Muscle of leg (tissue), 11 donors: ENCODE data around the gene PLK1. TPM values are rescaled to one million over a fixed set of nuclear protein-coding genes. Genes with fewer than 3 reads are reported as not detected.

Source experiments
- DNase-seq: peaks from one replicate; pipeline ENCODE4 v3.0.0; 2013
- H3K27ac ChIP-seq: one replicate; pipeline ENCODE4 v1.5.1; 2013; ENCODE audit warnings: mild to moderate bottlenecking, low read length, control low read depth
- H3K27me3 ChIP-seq: one replicate; pipeline ENCODE4 v1.6.1; 2013; ENCODE audit warnings: low read length; ENCODE audit not compliant: control insufficient read depth, insufficient read depth
- H3K36me3 ChIP-seq: one replicate; pipeline ENCODE4 v1.6.1; 2013; ENCODE audit warnings: low read length; ENCODE audit not compliant: control insufficient read depth, insufficient read depth
- H3K4me1 ChIP-seq: one replicate; pipeline ENCODE4 v1.6.1; 2013; ENCODE audit warnings: low read length; ENCODE audit not compliant: control insufficient read depth, insufficient read depth
- H3K4me3 ChIP-seq: one replicate; pipeline ENCODE4 v1.5.1; 2013; ENCODE audit warnings: low read length, control low read depth
- H3K9me3 ChIP-seq: replicated peaks from 2 replicates; pipeline ENCODE4 v1.6.1; 2013; ENCODE audit warnings: low read depth, low read length; ENCODE audit not compliant: control insufficient read depth
- WGBS: methylation state at CpG from one replicate; pipeline ENCODE4 v1.1.5; 2013; ENCODE audit warnings: missing lambda C conversion rate; ENCODE audit not compliant: insufficient coverage; 5-methylcytosine and 5-hydroxymethylcytosine counted together
- polyA plus RNA-seq, 8 donors: library from polyadenylated mRNA; unstranded; fragments of 120-200 nt; gene quantifications; one replicate each; pipeline versions ENCODE4 v1.2.1 to v1.2.3, GENCODE V29; 2013; ENCODE audit warnings: inconsistent platforms in 1 of 8, low replicate concordance in 1 of 8; ENCODE audit not compliant: insufficient read length in 8 of 8, insufficient read depth in 1 of 8
- total RNA-seq: library from RNA; stranded (reverse); fragments of 120-200 nt; gene quantifications from one replicate; pipeline ENCODE4 v1.2.4, GENCODE V29; 2013

Gene PLK1
- total and polyA plus RNA-seq, 9 donors = 4.6 to 18.6 (median 15.1) TPM

DNA sequence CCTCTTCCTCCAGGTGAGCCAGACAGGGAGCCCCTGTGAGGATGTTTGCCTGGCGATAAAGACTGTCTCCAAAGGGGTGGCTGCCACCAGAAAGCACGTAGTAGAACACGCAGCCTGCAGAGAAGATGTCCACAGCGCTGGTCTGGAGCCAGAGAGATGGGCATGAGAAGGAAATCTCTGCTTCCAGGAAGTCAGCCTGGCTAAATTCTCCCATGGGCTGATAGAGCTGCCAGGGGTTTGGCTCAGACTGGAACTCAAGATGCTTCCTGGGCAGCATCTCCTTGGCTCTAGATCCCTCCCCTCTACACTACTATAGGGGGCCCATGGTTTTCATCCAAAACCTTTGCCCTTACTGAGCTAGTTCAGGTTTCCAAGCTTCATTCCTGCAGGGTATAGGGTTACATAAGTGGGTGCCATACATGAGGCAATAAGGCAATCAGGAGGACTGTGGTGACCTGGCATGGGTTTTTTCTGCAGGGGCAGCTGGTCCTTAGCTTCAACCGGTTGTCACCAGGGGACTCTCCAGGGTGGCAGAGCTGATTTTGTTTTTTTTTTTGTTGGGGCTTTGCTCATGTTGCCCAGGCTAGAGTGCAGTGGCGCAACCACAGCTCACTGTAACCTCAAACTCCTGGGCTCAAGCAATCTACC lies 13.6 kb downstream of the PLK1 start:
- Histone ChIP-seq H3K4me1 (peaks cover 8% of the 10 kb centered on the region), H3K4me3 (no peak overlapping the region), H3K36me3 (peaks cover 40% of the 10 kb centered on the region), H3K27me3 (no peaks in the 10 kb centered on the region), H3K9me3 (no peaks in the 10 kb centered on the region), H3K27ac (no peak overlapping the region)
- no peak for DNase-seq
- WGBS = 94% methylated on average over 4 of the region's 6 CpGs

DNA sequence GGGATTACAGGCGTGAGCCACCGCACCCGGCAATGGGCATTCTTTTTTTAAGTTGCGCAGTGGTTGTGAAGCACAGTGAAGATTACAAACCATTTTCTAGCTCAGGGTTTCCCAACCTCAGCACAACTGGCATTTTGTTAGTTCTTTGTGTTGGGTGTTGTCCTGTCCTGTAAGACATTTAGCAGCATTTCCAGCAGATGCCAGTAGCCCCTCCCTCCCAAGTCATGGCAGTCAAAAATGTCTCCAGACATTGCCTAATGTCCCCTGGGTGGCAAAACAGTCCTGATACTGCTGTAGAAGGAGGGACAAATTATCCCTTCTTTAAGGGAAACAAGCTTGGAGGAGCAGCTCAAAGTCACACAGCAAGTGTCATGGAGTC lies 15.6 kb downstream of the PLK1 start:
- H3K36me3 ChIP-seq = peaks cover 22% of the 10 kb centered on the region
- no peak for DNase-seq
- H3K9me3 ChIP-seq = no peaks in the 10 kb centered on the region
- H3K27ac ChIP-seq = no peak overlapping the region
- 100% methylated on average over 3 of the region's 4 CpGs for WGBS
- no peaks in the 10 kb centered on the region for H3K27me3 ChIP-seq
- H3K4me3 ChIP-seq = no peak overlapping the region
- H3K4me1 ChIP-seq = peaks cover 8% of the 10 kb centered on the region

DNA sequence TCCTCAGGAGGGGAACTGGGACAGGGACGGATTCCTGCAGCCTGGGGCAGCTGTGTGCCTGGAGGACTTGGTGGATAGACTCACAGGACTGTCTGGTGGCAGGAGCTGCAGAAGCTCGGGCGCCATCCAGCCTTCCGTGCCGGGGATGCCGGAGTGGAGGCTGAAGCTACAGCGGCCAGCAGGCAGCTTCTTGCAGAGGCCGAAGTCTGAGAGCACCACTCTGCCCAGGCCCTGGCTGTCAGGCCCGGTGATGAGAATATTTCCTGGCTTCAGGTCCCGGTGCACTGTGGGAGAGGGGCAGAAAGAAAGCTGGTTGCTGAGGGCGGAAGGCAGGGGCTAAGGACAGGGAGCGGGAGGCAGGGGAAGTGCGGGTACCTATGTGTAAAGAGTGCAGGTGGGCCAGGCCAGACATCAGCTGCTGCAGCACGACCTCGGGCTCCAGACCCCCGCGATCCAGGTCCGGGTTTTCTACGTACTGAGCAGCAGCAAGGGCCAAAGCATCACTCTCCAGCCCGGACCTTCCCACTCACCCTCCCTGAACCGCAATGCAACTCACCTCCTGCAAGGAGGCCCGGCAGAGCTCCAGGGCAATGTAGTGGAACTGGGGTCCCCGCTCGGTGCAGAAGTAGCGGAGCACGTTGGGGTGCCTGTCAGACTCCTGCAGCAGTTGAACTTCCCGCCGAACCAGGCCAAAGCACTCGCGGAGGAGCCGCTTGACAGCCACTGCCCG lies 16.1 kb downstream of the PLK1 start:
- no peak overlapping the region for H3K27ac ChIP-seq
- WGBS = 6% methylated on average over 22 of the region's 32 CpGs
- peak; percentile 37 for DNase-seq
- H3K27me3 ChIP-seq = no peaks in the 10 kb centered on the region
- no peak overlapping the region for H3K4me3 ChIP-seq
- no peaks in the 10 kb centered on the region for H3K9me3 ChIP-seq
- peaks cover 8% of the 10 kb centered on the region for H3K4me1 ChIP-seq
- H3K36me3 ChIP-seq = peaks cover 17% of the 10 kb centered on the region

DNA sequence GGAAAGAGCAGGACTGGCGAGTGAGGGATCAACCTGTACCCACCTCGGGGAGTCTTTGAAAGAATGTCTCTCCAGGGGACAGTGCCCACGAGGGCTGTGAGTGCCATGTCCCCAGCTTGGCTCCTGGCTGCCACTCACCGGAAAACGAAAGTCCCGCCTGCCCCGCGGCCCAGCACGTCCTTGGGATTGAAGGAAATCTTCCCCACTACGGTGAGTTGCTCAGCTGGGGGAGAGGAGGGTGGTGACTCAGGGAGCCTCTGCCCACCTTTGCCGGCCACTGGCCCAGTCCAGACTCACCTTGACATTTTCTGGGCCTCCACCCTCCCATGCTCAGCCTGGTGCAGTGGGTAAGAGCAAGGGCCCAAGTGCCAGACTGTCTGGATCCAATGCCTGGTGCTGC lies 17.1 kb downstream of the PLK1 start:
- Histone ChIP-seq H3K4me3 (no peak overlapping the region), H3K36me3 (peaks cover 7% of the 10 kb centered on the region), H3K9me3 (no peaks in the 10 kb centered on the region), H3K27me3 (no peaks in the 10 kb centered on the region), H3K27ac (no peak overlapping the region), H3K4me1 (peaks cover 8% of the 10 kb centered on the region)
- WGBS = 70% methylated on average over 5 of the region's 11 CpGs
- DNase-seq = no peak

DNA sequence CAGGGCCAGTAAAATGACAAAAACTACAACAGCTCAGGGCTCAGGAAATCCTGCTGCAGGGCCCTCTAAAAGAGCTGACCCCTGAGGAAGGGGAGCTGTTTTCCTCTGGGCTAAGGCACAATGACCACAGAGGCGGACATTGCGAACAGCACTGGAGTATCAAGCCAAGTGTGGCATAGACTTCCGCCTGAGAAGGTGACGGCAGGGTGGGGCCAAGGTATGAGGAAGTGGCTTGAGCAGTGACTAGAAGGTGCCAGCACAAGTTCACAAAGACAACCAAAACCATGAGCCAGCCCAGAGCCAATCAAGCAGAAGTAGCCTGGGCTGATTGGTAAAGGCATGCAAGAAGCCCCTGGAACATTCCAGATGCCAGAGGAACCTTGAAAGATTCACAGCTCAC lies 20.4 kb downstream of the PLK1 start:
- Histone ChIP-seq H3K27me3 (no peaks in the 10 kb centered on the region), H3K4me3 (no peak overlapping the region), H3K36me3 (no peaks in the 10 kb centered on the region), H3K4me1 (peaks cover 8% of the 10 kb centered on the region), H3K9me3 (no peaks in the 10 kb centered on the region), H3K27ac (no peak overlapping the region)
- 80% methylated on average over 1 of the region's 4 CpGs for WGBS
- no peak for DNase-seq

DNA sequence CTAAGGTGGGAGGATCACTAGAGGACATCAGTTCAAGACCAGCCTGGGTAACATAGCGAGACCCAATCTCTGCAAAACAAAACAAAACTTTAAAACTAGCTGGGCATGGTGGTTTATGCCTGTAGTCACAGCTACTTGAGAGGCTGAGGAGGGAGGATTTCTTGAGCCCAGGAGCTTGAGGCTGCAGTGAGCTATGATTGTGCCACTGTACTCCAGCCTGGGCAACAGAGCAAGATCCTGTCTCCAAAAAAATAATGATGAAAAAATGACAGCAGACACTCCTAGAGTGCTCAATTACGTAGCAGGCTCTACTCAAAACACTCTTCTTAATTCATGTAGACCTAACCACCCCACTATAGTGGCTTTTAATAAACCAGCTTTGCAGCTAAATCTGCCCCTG lies 21.4 kb downstream of the PLK1 start:
- H3K27me3 ChIP-seq = no peaks in the 10 kb centered on the region
- WGBS = 37% methylated on average over 1 of the region's 2 CpGs
- peaks cover under 1% of the 10 kb centered on the region for H3K4me1 ChIP-seq
- H3K36me3 ChIP-seq = no peaks in the 10 kb centered on the region
- H3K9me3 ChIP-seq = no peaks in the 10 kb centered on the region
- no peak for DNase-seq
- H3K27ac ChIP-seq = no peak overlapping the region
- H3K4me3 ChIP-seq = no peak overlapping the region

DNA sequence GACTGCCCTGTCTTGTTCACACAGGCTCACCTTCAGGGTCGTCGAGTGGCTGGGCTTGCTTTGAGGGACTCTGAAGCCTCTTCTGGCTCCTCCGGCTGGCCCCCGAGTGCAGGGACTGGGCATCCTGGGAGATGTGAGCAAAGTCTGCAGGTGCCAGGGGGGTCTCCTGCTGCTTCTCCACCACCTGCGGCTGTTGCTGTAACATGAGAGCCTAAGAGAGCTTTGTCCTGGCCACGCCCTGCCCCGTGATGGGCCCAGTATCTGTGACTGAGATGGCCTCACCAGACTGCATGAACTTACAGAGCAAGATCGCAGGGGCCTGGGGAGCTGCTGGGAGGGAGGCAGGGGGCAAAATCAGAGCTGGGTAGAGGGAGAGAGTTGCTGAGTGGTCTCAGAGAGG lies 21.8 kb downstream of the PLK1 start:
- Histone ChIP-seq H3K36me3 (no peaks in the 10 kb centered on the region), H3K4me1 (no peaks in the 10 kb centered on the region), H3K9me3 (no peaks in the 10 kb centered on the region), H3K27me3 (no peaks in the 10 kb centered on the region), H3K27ac (no peak overlapping the region), H3K4me3 (no peak overlapping the region)
- 5% methylated on average over 8 of the region's 8 CpGs for WGBS
- DNase-seq = no peak

DNA sequence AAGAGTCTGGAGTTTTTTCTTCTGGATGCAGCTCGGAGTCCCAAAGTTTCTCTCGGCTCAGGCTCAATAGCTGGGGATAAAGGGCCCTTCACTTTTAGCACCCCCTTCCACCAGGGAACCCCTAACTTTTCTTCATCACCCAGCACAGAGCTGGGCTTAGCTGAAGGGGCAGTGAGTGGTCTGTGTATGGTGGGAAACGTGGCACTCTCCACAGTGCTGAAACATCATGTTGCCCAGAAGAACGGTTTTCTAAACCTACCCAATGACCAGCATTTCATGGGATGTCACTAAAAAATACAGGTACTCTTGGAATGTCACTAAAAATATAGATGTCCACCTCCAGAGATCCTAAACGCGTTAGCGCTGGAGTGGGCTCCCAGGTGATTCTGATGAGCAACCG lies 22.4 kb downstream of the PLK1 start:
- no peaks in the 10 kb centered on the region for H3K36me3 ChIP-seq
- H3K4me1 ChIP-seq = no peaks in the 10 kb centered on the region
- no peak for DNase-seq
- H3K27ac ChIP-seq = no peak overlapping the region
- no peaks in the 10 kb centered on the region for H3K27me3 ChIP-seq
- H3K9me3 ChIP-seq = no peaks in the 10 kb centered on the region
- WGBS = 78% methylated on average over 5 of the region's 8 CpGs
- H3K4me3 ChIP-seq = no peak overlapping the region

DNA sequence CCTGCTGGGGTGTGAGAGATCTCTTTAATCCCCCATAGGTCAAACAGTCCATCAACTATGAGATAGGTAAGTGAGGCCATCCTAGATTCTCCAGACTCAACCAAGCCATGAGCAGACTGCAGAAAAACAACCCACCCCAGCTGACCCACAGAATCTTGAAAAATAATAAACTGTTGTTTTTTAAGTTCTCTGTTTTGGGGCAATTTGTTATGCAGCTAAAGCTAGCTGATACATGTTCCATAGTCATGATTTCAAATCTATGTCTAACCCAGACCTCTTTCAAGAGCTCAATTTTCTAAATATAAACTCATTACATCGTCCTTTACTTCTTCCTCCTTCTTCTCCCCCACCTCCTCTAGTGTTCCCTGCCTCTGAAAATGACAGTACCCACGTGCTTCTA lies 24.3 kb downstream of the PLK1 start:
- no peaks in the 10 kb centered on the region for H3K27me3 ChIP-seq
- H3K4me3 ChIP-seq = no peak overlapping the region
- 44% methylated on average over 2 of the region's 2 CpGs for WGBS

DNA sequence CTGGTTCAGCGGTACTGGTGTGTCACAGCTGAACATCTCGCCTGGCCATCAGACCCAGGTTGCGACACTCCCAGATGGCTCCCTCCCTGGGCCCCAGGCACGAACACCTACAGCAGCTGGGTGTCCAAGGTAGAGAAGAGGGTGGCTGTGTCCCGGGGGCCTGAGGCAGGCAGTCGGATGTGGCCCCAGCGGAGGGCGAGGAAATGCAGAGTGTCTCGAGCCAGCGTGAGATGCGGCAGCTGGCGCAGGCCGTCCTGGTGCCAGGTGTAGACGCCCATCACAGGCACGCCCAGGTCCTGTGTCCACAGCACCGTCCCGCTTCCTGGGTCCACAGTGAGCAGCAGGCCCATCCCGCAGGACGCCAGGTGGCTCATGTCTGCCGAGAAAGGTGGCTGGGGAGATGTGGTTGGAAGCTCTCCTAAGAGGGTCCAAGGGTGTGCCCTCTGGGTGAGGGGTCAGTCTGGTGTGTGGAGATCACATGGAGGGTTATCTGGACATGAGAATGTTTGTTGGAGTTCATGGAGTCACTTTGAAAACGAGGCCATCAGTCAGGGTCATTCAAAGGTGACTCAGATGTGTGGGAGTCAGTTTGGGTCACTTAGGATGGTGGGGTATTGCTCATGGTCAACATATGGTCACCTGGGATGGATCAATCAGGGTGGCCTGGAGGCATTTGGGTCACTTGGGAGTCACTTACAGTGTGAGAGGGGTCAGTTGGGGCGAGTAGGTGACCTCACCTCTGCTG lies 26.3 kb downstream of the PLK1 start:
- no peak for DNase-seq
- WGBS = 86% methylated on average over 22 of the region's 22 CpGs

More for the DNA sequence above, 24.3 kb downstream of the PLK1 start:
- Histone ChIP-seq H3K36me3 (no peaks in the 10 kb centered on the region), H3K27ac (no peak overlapping the region), H3K9me3 (no peaks in the 10 kb centered on the region), H3K4me1 (no peaks in the 10 kb centered on the region)
- no peak for DNase-seq

More for the DNA sequence above, 26.3 kb downstream of the PLK1 start:
- Histone ChIP-seq H3K27me3 (no peaks in the 10 kb centered on the region), H3K27ac (no peak overlapping the region), H3K9me3 (peaks cover 2% of the 10 kb centered on the region), H3K4me1 (no peaks in the 10 kb centered on the region), H3K4me3 (no peak overlapping the region), H3K36me3 (no peaks in the 10 kb centered on the region)
